Endothelial cell (in vitro differentiated cells): ENCODE measurements around the gene CCM2. TPM values are rescaled to one million over a fixed set of nuclear protein-coding genes. Genes with fewer than 3 reads are reported as not detected.
A peak's percentile ranks its signal among the peaks of the same experiment; 100 is the strongest.

Experiments
- DNase-seq: peaks from one replicate; pipeline ENCODE4 v3.0.0; 2021; ENCODE audit warnings: low spot score
- H3K27ac Mint-ChIP-seq: one replicate; pipeline ENCODE4 v1.8.0; 2021; ENCODE audit warnings: mixed read lengths, inconsistent platforms; ENCODE audit not compliant: unreplicated experiment
- H3K27me3 Mint-ChIP-seq: one replicate; pipeline ENCODE4 v1.8.0; 2021; ENCODE audit warnings: mild to moderate bottlenecking, moderate library complexity, mixed read lengths, inconsistent platforms; ENCODE audit not compliant: unreplicated experiment
- H3K36me3 Mint-ChIP-seq: one replicate; pipeline ENCODE4 v1.8.0; 2021; ENCODE audit warnings: mild to moderate bottlenecking, low read depth, mixed read lengths, inconsistent platforms; ENCODE audit not compliant: unreplicated experiment
- H3K4me1 Mint-ChIP-seq: one replicate; pipeline ENCODE4 v1.8.0; 2021; ENCODE audit warnings: mild to moderate bottlenecking, mixed read lengths, inconsistent platforms; ENCODE audit not compliant: unreplicated experiment
- H3K4me3 Mint-ChIP-seq: one replicate; pipeline ENCODE4 v1.8.0; 2021; ENCODE audit warnings: mild to moderate bottlenecking, mixed read lengths, inconsistent platforms; ENCODE audit not compliant: unreplicated experiment
- H3K9me3 Mint-ChIP-seq: one replicate; pipeline ENCODE4 v1.8.0; 2021; ENCODE audit warnings: mixed read lengths, inconsistent platforms; ENCODE audit not compliant: unreplicated experiment
- total RNA-seq: library from RNA; stranded (reverse); fragmentation: NEBNext Ultra II Directional; extraction: Animal tissue kit (Norgen Biotek cat#: 25700); gene quantifications from one replicate; pipeline ENCODE4 v1.2.1, GENCODE V29; 2021; ENCODE audit not compliant: unreplicated experiment
- TF ChIP-seq, protein P1 (sequence below): fragments of 200-600 bp; sonication (generic); IDR thresholded peaks from one replicate; pipeline ENCODE4 v1.5.0; 2021; ENCODE audit warnings: antibody characterized with exemption; ENCODE audit not compliant: unreplicated experiment

CCM2 gene
- total RNA-seq, 1 donor from 2014 or later = 59.8 TPM

DNA sequence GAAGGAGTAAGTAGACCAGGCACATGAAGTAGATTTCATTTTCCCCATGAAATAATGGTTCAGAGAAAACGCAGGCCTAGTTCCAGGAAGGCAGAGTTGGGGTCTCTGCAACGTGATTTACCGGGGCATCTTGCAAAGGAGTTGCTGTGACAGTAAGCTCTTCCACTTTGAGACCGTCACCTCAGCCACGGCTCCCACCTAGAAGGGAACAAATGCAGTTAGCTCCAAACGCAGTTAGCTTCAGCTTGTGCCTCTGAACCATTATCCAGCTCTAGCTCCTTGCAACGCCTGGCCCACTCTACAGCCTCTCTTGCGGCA, 14.1 kb upstream of the CCM2 start:
- TF ChIP-seq, protein P1, sequence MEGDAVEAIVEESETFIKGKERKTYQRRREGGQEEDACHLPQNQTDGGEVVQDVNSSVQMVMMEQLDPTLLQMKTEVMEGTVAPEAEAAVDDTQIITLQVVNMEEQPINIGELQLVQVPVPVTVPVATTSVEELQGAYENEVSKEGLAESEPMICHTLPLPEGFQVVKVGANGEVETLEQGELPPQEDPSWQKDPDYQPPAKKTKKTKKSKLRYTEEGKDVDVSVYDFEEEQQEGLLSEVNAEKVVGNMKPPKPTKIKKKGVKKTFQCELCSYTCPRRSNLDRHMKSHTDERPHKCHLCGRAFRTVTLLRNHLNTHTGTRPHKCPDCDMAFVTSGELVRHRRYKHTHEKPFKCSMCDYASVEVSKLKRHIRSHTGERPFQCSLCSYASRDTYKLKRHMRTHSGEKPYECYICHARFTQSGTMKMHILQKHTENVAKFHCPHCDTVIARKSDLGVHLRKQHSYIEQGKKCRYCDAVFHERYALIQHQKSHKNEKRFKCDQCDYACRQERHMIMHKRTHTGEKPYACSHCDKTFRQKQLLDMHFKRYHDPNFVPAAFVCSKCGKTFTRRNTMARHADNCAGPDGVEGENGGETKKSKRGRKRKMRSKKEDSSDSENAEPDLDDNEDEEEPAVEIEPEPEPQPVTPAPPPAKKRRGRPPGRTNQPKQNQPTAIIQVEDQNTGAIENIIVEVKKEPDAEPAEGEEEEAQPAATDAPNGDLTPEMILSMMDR = no peak
- no peak for DNase-seq
- Mint-ChIP-seq H3K27me3 (peaks cover 11% of the 10 kb centered on the region), H3K4me3 (peak overlapping the region; percentile 94), H3K4me1 (peaks cover 32% of the 10 kb centered on the region), H3K9me3 (no peaks in the 10 kb centered on the region), H3K36me3 (peaks cover 16% of the 10 kb centered on the region), H3K27ac (peak overlapping the region; percentile 92)

DNA sequence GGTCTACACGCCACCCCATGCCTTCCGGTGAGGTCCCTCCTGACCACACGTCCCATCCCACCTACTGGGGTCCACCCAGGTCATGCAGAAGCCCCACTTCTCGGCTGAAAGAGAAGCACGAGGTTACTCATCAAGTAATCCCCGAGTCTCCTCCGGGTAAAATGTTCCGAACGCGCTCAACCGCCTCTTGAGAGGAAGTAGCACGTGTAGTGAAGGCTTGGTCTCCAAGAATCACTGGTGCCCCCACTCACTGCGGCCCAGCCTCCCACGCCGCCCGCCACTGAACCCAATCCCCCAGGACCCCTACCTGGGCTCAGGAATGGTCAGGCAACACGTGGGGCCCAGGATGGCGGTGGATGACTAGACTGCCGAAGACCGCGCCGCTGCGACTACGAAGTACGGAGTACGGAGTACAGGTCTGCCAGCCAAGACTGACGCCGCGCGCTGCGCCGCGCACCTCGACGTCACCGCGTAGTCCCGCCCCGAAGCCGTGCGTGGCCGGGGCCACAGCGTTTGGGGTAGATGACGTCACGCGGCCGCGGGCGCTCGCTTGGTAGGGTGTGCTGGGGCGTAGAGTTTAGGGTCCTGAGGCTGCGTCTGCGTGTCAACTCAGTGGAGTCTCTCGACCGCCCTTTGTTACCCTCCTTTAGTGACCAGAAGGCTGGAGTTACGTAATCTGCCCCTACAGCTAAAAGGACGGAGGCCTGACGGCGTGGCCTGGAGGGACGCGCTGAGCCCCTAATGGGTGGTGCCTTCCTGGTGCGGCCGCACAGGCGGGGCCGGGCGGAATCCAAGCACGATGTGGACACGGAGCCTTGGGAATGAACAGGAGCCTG, 13.6 kb upstream of the CCM2 start:
- H3K36me3 Mint-ChIP-seq = peaks cover 16% of the 10 kb centered on the region
- no peaks in the 10 kb centered on the region for H3K9me3 Mint-ChIP-seq
- peaks cover 9% of the 10 kb centered on the region for H3K27me3 Mint-ChIP-seq
- peak; percentile 92 for DNase-seq
- H3K4me1 Mint-ChIP-seq = peaks cover 32% of the 10 kb centered on the region
- TF ChIP-seq, protein P1 = no peak
- H3K27ac Mint-ChIP-seq = peak overlapping the region; percentile 92
- H3K4me3 Mint-ChIP-seq = peak overlapping the region; percentile 94

DNA sequence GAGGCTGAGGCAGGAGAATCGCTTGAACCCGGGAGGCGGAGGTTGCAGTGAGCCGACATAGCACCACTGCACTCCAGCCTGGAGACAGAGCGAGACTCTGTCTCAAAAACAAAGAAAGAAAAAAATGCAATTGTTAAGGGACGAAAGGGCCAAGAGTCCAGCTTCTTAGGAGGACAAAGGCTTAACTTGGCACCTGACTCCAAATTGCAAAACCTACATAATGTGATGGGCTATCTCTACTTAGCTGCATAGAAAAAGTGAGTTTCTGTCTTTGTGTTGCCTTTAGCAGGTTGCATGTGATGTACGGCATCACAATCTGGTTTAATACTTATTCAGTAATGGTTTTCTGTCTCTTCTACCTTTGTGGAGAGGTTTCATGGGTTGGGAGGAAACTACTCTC, 12.5 kb upstream of the CCM2 start:
- Mint-ChIP-seq H3K36me3 (peaks cover 16% of the 10 kb centered on the region), H3K4me3 (peak overlapping the region; percentile 94), H3K27ac (peak overlapping the region; percentile 92), H3K9me3 (no peaks in the 10 kb centered on the region), H3K27me3 (peaks cover 9% of the 10 kb centered on the region), H3K4me1 (peaks cover 38% of the 10 kb centered on the region)
- TF ChIP-seq, protein P1 = no peak
- no peak for DNase-seq

DNA sequence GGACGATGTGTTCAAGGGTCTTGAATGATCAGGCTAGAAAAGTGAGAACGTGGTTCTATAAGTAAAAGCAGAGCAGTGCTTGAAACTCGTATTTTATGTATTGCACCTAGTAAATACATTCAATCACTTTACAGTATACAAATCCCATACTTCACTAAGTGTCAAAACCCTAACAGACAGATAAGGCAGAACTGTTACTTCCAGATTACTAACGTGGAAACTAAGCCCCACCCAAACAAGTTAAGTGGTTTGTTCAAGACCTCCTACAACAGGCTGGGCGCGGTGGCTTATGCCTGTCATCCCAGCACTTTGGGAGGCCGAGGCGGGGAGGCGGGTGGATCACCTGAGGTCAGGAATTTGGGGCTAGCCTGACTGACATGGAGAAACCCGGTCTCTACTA, 12.0 kb upstream of the CCM2 start:
- peaks cover 38% of the 10 kb centered on the region for H3K4me1 Mint-ChIP-seq
- no peaks in the 10 kb centered on the region for H3K9me3 Mint-ChIP-seq
- peaks cover 9% of the 10 kb centered on the region for H3K27me3 Mint-ChIP-seq
- H3K36me3 Mint-ChIP-seq = peaks cover 12% of the 10 kb centered on the region
- H3K27ac Mint-ChIP-seq = peak overlapping the region; percentile 43
- TF ChIP-seq, protein P1 = no peak
- no peak overlapping the region for H3K4me3 Mint-ChIP-seq
- no peak for DNase-seq

DNA sequence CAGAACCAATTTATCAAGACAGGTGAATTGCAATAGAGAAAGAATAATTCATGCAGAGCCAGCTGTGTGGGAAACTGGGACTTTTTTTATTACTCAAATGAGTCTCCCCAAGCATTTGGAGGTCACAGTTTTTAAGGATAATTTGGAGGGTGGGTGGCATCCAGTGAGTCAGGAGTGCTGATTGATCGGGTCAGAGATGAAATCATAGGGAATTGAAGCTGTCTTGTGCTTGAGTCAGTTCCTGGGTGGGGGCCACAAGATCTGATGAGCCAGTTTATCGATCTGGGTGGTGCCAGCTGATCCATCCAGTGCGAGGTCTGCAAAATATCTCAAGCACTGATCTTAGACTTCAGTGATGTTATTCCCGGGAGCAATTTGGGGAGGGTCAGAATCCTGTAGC, 11.3 kb upstream of the CCM2 start:
- Mint-ChIP-seq H3K9me3 (no peaks in the 10 kb centered on the region), H3K27me3 (peaks cover 9% of the 10 kb centered on the region), H3K36me3 (peaks cover 12% of the 10 kb centered on the region), H3K4me1 (peaks cover 38% of the 10 kb centered on the region), H3K27ac (peak overlapping the region; percentile 8), H3K4me3 (no peak overlapping the region)
- no peak for DNase-seq
- TF ChIP-seq, protein P1 = no peak
